Stimulated activated CD8-positive, alpha-beta memory T cell treated with anti-CD3 and anti-CD28 coated beads, Interleukin-7, amount 100 ng/mL, for 4 hours (primary cell): ENCODE measurements around the gene MMP2.

Experiments
- DNase-seq, 2 donors: peaks; one replicate each; pipeline ENCODE4 v3.0.0-alpha.2; 2020; ENCODE audit warnings: low read depth in 2 of 2

Gene MMP2

DNA sequence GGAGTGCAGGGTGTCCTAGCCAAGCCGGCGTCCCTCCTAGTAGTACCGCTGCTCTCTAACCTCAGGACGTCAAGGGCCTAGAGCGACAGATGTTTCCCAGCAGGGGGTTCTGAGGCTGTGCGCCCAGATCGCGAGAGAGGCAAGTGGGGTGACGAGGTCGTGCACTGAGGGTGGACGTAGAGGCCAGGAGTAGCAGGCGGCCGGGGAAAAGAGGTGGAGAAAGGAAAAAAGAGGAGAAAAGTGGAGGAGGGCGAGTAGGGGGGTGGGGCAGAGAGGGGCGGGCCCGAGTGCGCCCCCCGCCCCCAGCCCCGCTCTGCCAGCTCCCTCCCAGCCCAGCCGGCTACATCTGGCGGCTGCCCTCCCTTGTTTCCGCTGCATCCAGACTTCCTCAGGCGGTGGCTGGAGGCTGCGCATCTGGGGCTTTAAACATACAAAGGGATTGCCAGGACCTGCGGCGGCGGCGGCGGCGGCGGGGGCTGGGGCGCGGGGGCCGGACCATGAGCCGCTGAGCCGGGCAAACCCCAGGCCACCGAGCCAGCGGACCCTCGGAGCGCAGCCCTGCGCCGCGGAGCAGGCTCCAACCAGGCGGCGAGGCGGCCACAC, at the start of gene MMP2:
TSS of gene MMP2 (plus strand) at position 372 of the 603 bp plus-strand sequence. CDS start 282 bp downstream, outside the sequence.
- DNase-seq: no peak

DNA sequence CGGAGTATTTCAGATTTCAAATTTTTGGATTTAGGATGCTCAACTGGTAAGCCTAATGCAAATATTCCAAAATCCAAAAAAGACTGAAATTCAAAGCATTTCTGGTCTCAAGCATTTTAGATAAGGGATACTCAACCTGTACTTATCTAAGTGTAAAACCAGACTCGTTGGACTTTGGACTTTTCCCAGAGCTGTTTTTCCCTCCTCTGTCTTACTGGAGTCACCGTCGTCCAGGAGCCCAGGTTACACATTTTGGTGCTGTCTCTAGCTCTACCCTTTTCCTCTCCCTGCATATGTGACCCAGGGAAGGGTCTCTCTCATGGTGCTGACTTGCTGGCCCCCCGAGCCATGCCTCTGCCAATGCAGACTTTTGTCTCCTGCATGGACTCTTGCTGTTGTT, 46.0 kb upstream of the MMP2 start:
- DNase-seq: no peak

DNA sequence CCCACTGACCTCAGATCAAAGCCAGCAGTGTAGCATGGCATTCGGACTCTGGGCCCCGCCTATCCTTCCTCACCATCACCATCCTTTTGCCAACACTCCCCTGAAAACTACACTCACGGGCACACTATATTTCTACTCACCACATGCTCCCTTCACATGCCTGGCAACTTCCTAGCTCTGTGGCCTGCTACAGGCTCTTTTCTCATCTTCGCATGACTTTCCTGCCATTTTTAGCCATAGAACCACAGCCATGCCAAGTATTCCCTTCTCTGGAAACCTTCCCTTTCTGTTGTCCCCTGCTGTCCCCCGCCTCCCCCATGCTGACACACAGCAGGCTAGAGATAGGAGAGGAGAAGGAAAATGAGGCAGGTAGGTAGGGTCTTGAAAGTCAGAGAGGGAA, 45.5 kb upstream of the MMP2 start:
- DNase-seq: no peak

DNA sequence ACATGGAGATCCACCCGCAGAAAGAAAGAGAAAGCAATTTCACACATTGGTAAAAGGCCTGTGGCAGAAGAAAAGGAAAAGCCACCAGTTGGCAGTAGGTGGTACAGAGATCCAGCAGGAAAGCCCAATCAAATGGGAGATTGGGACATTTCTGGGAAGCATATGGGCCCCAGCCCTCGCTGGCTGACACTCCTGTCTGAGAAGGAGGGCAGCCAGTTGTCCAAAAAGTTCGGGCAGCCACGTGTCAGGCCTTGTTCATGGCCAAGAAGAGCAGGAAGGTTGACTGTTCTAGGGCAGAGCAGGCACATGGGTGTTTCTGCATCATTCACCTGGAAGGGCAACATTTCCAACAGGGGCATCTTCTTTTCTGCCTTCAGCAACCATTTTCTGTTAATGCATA, 45.0 kb upstream of the MMP2 start:
- no peak for DNase-seq

DNA sequence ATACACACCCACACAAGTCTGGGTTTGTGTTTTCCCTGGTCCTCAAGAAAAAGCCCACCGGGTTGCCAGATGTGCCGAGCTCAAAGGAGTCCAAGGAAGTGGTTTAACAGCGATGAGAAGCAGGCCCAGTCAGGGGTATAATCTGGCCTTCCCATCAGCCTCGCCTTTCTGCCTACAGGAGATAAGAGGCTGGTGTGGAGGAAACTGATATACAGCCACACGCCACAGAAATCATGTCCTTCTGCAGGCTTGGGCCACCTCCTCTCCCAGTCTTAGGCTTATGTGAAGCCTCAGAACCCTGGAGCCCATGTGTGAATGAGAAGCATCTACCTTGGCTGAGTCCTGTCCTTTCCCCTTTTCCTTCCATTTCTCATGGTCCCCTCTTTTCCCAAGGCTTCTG, 43.6 kb upstream of the MMP2 start:
- DNase-seq: no peak

DNA sequence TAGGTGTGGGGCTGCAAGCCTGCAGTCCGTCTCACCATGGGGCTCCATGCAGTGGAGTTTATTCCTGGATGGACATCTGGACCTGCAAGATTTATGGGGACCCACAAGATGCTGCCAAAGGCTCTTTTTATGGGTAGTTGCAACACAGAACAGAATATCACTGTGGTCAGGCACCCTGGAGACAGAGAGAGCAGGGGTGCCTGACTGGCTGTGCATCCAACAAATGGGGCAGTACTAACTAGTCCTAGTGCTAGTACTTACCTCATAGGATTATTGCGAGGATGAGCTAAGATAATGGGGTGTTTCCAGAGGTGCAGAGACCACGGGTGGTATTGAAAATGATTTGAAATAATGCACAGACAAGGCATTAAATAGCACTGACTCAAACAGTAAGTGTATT, 42.4 kb upstream of the MMP2 start:
- no peak for DNase-seq

DNA sequence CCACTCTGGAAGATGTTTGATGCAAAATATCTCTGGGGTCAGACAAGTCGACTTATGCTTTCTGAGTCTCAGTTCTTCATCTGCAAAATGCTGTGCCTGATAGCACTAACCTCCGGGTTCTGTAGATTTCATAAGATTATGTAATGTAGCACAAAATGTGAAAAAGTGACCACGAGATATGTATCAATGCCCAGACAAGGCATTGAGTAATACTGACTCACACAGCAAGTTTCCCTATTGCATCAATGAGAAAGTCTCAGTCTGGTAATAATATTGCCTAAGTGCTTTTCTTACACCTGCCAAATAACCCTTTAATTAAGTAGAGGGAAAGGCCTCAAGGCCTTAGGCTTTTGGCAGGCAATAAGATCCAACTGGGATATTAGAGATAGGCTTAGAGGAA, 41.4 kb upstream of the MMP2 start:
- DNase-seq: no peak

DNA sequence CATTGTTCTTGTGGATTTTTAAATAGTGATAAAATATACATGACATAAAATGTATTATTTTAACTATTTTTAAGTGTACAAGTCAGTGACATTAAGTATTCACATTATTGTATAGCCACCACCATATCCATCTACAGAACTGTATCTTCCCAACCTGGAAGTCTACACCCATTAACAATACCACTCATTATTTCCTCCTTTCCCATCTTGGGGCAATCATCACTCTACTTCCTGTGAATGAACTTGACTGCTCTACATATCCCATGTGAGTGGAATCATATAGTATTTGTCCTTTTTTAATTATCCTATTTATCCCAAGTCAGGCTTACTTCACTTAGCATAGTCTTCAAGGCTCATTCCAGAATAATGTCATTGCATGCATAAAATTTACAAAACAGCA, 40.7 kb upstream of the MMP2 start:
- DNase-seq: no peak

DNA sequence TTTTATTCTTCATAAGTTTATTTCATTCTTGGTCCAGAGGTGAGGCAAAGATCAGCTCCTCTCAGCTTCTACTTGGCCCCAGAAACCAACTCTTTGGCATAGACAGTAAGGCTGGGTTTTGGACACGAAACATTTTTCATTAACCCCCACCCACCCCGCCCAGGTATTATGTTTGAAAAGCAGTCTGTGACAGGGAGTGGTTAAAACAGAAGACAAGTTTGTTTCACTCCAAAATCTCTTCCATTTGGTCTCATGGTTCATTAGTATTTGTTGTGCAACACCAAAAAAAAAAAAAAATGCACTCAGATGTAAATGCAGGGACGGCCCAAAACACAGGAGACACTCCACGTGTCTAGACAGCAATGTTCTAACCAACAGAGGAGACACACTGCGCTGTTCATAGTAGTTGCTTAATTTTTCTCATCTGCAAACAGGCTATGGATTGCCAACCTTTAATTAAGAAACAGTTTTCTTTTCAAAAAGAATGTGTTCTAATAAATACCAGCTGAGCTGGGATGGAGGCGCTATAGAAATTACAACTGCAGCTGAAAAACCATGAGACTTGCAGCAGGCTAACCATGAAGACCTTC, 39.8 kb upstream of the MMP2 start:
- no peak for DNase-seq

DNA sequence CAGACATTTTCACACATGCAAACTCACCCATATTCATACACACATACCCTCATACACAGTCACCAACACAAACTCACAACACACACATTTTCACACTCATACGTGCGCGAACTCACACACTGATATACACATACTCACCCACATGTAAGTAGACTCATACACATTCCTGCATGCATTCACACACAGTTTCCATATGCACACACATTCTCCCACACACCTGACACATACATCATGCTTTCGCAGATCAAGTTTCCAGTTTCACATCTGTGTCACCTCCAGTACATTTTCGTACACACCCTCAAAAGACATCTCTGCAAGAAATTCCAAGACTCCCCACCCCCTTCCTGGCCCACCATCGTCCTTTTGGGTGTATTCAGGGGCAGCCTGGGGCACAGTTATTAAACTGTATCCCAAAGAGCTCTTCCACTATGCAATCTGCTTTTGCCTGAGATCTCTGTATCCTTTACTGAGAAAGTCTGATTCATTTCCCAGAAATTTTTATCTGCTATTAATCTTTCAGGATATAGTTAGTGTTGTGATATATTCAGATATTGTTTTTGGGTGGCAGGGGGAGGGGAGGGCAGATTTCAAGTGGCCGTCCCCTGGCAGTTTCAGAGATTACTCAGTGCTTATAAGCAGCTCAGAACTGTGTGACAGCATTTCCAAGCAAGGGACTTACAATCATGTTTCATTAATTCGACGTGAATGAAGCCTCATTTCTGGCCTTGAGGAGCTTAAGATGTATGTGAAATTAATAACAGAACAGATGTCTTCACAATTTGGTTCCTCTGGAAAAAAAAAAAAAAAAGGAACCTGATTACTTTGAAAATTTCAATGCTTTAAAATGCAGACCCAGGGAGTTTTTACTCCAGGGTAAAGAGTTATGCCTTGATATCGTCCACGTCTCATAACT, 35.3 kb upstream of the MMP2 start:
- no peak for DNase-seq

DNA sequence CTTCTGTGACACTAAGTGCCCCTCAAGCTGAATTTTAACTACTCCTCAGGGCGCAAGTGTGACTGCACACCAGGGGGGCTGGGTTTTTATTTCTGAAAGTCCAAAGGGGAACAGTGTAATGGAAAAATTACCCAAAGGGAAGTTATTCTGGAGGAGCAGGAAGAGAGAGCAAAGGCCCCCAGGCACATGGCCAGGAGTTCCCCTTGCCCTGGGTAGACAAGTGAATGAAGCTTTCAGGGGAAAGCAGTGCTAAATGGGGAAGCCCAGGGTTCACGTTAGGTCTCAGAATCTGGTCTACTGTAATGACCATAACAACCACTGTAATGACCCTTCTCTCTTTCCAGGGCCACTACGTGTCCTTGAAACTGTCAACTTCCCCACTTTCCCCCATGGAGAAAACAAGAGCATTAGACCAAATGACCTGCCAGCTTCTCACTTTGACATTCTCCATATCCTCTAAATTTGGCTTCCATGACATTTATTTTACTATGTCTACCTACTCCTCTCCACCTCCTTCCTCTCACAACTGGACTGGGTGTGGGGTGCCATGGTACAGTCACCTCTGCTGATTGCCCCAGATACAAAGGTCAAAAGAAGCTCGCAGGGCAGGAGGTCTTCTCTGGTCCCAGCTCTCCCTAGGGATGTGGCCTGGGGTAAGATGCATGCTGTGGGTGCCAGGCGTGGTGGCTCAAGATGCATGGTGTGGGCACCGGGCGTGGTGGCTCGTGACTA, 34.1 kb upstream of the MMP2 start:
- no peak for DNase-seq

DNA sequence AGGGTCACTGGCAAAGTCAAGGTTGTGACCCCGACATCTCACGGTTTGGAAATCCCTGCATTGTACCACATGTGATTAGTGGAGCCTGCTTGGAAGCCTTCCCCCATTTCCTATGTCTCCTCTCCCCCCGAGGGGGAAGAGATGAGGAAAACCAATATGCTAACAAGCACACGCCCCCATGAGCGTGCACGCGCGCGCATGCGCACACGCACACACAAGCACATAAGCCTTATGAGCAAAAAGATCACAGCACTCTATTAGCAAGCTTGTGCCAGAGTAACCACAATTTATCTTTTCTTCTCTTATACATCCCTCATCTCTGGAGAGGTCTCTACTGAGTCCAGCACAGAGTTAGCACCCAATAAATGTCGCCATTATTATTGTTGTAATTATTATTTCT, 31.8 kb upstream of the MMP2 start:
- DNase-seq: no peak

DNA sequence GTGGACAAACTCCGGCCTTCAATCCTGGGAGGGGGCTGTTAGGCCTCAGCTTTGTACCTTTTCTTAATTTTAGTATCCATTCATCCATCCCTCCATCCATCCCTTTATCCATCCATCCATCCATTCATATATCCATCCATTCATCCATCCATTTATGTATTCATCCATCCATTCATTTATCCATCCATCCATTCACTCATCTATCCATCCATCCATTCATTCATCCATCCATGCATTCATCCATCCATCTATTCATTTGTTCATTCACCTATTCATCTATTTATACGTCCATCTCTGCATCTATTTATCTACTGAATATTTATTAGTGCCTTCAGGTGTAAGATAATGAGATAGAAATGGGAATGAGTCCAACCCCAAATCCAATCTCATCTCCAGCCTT, 26.0 kb upstream of the MMP2 start:
- DNase-seq: no peak

DNA sequence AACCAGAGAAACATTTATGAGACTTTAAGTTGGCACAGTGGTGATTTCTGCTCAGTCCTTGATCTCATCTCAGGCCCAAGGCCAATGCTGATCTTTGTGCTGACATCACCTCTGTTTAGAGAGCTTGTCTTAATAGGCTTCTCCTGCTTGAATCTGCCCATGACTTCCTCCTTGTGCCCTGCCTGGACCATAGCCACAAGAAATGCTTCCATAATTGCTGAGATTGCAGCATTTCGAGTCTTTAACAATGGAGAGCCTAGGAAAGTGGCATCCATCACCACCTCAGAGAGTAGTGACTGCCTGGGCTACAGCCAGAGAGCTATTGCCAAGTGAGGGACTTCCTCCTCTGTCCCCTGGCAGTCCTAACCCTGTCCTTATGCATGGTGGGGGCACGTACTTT, 25.1 kb upstream of the MMP2 start:
- DNase-seq: no peak

DNA sequence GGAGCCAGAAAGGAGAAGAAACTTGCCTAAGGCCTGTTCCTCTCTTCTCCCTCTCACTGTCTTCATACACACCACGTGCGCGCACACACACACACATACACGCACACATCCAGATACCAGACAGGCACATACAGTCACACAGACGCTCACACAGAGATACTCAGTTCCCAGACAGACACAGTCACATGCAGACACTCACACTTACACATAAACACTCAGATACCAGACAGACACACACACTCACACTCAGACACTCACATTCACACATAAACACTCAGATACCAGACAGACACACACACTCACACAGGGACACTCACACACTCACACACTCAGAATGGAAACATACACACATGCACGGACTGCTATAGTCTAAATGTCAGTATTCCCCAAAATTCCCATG, 24.1 kb upstream of the MMP2 start:
- no peak for DNase-seq

DNA sequence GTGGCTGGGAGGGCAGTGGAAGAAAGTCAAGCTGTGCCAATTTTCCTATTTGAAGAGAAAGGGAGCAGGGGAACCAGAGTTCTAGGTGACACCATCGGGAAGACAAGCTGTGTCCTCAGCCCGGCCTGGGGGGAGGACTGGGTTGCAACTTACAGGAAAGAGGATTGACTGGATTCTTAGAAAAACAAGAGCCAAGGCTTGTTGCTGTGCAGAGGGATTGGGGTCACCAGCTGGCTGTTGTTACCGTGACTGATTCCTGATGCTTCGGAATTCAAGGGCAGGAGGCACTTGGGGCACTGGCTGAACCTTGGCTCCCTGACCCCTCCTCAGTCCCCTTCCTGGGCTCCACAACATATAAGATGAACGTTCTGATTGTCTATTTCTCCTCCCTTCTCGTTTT, 16.8 kb upstream of the MMP2 start:
- no peak for DNase-seq

DNA sequence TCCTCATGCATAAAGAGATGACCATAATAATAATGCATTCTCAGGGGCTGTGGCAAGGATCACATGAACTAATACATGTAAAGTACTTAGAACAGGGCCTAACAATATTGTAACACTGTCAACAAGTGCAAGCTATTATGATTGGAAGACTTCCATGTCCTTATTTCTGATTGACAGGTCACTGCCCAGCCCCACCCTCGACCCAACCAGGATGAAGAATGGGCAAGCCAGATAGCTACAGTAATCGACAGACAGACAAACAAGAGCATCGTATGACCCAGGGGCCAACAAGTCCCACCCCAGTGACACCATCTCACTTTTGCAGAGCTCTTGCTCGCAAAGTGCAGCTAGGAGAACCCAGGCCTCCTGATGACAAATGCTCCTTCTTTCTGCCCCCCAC, 14.6 kb upstream of the MMP2 start:
- DNase-seq: no peak

DNA sequence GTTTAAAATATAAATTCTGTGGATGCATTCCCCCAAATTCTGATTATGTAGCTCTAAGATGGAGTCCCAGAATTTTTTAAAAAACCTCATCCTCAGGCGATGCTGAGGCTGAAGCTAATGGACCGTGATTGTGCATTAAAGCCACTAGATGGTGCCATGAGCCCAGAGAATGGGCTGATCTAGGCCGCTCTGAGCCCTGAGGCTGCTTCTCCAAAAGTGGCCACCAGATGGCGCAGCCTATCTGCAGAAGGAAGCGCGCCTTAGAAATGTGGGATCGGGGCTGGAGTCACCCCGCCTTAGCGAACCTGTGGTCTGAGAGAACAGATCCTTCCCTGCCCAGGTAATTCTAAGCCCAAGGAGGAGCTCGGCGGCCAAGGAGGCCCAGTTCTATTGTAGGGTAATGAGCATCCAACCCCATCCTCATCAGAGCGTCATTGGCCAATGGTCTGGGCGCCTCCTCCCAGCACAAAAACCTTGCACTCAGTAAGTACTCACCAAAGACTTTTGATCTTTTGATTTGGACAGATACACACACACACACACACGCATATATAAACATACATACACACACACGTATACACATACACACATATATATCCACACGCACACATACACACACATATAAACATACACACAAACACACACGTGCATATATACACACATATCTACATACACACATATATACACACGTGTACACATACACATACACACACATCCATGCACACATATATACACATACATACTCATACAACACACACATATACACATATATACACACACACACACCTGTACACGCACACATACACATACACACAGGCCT, 13.7 kb upstream of the MMP2 start:
- peak; percentile 46 to 51 for DNase-seq

DNA sequence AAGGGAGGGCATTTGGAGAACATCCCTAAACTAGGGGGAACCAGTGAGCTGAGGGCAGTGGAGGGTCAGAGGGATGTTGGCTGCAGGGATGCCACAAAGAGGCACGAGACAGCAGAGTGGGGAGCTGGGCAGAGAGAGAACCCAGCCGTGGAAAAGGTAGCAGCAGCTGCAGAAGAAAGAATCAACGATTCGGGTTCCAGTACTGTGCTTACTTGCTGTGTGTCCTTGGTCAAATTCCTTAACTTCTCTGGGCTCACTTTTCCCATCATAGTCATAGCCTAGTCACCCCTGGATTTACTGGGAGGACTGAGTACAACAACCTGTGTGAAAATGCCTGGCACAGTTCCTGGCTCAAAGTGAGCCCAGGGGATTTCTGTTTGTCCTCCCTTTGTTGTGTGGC, 12.8 kb upstream of the MMP2 start:
- no peak for DNase-seq

DNA sequence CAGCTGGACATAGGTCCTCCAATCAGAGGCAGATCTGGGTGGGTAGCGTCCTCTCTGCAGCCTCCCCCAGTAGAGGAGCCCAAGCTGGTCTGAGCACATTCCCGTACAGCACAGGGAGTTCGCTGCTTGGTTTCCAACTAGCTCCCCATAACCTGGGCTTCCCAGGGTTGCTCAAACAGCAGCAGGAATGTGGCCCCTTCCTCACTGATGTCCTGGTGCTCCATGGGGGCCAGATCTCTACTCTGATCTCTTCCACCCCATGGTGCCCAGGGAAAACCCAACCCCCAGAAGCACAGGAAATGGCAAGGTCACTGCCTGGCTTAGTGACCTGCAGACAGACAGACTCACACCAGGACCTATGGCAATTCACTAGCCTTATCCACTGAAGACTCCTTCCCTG, 11.1 kb upstream of the MMP2 start:
- DNase-seq: no peak

DNA sequence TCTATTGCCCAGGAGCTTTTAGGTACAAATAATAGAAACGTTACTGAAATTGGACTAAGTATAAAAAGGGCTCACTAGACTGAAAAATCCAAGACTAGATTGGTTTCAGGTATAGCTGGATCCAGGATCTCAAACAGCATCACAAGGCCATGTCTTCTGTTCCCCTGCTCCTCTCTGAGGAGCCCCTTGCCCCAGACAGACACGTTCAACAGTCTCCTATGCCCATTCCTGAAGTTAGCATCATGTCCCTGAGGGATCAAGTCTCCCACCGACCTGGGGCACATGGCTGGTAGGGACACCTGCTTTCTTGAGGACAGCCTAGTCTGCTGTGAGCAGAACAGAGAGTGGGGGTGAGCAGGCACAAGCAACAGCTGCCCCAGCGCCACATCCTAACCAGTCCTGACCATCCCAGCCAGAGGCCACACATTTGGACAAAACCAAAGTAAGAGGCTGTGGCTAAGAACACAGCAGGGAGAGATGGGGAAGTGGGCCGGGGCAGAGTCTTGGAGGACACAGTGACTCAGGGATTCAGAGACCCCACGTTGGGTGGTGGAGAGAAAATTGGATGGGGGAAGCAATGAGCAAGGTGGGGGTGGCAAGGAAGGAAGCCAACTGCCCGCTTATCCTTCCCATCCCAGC, 10.5 kb upstream of the MMP2 start:
- DNase-seq: no peak
